Measurements from ENCODE around the gene DHRSX. TPM values are rescaled to one million over a fixed set of nuclear protein-coding genes. Genes with fewer than 3 reads are reported as not detected.
"Not testable (repeated sequence)": the region's sequence is repeated elsewhere in the genome, so short reads cannot be mapped to it uniquely, and the experiment has no call there.

Gene DHRSX
- total RNA-seq, 1 experiment from 2014 or later, result 11.5 TPM

- H3K9me3 ChIP-seq (ENCODE audit: low read length); H3K36me3 ChIP-seq (ENCODE audit: low read depth, low read length); H2AFZ ChIP-seq (ENCODE audit: low read length); H3K4me1 ChIP-seq (ENCODE audit: insufficient read depth, low read length); H3K79me2 ChIP-seq (ENCODE audit: low read length); H3F3A ChIP-seq (ENCODE audit: low read length, unreplicated experiment); ATAC-seq; H3K27ac ChIP-seq (ENCODE audit: low read length); H3K9ac ChIP-seq (ENCODE audit: low read length); H3K9me2 ChIP-seq (replicated peaks; ENCODE audit: low read length); intact Hi-C loops (cut with micrococcal nuclease); BruUV-seq (replicated peaks); CTCF ChIA-PET; POLR2A ChIA-PET (ENCODE audit: unreplicated experiment); DNase-seq; H3K4me3 ChIP-seq (ENCODE audit: low read length); H4K20me1 ChIP-seq (ENCODE audit: low read length); H3K4me2 ChIP-seq (ENCODE audit: low read length); H3K27me3 ChIP-seq (ENCODE audit: low read length): not testable (repeated sequence)
Measured at GRCh38 chrX:2479982-2480381, 20.8 kb downstream of the DHRSX start.

GRCh38 chrX:2479420-2479780 lies 21.4 kb downstream of the DHRSX start:
- POLR2A ChIA-PET (ENCODE audit: unreplicated experiment), result no interaction called here
- no peaks in the 10 kb centered on the region for H3K9me2 ChIP-seq (replicated peaks; ENCODE audit: low read length)
- ATAC-seq (no peak), DNase-seq (no peak)
- CTCF ChIA-PET, result no interaction called here
- H3K27me3 ChIP-seq (ENCODE audit: low read length), result no peaks in the 10 kb centered on the region
- TF ChIP-seq EZH2 (IDR thresholded peaks at IDR 0.05; ENCODE audit: low read length, unreplicated experiment) (no peak), CTCF (conservative IDR thresholded peaks at IDR 0.05; ENCODE audit: low read depth, low read length) (no peak), EZH2phosphoT487 (IDR thresholded peaks at IDR 0.05; ENCODE audit: borderline replicate concordance, low read length) (no peak)
- no peak overlapping the region for H3K4me2 ChIP-seq (ENCODE audit: low read length)
- no peaks in the 10 kb centered on the region for H3K79me2 ChIP-seq (ENCODE audit: low read length)
- no peaks in the 10 kb centered on the region for H4K20me1 ChIP-seq (ENCODE audit: low read length)
- H3K4me3 ChIP-seq (ENCODE audit: low read length), result no peak overlapping the region
- no peak overlapping the region for H3K9ac ChIP-seq (ENCODE audit: low read length)
- H3K4me1 ChIP-seq (ENCODE audit: insufficient read depth, low read length), result no peaks in the 10 kb centered on the region
- H3K27ac ChIP-seq (ENCODE audit: low read length), result no peak overlapping the region
- H3K9me3 ChIP-seq (ENCODE audit: low read length), result no peaks in the 10 kb centered on the region
- H3F3A ChIP-seq (ENCODE audit: low read length, unreplicated experiment), result no peaks in the 10 kb centered on the region
- H3K36me3 ChIP-seq (ENCODE audit: low read depth, low read length), result no peaks in the 10 kb centered on the region
- intact Hi-C loops (cut with micrococcal nuclease), result no loop called here
- H2AFZ ChIP-seq (ENCODE audit: low read length), result no peak overlapping the region
- no TSS peak for BruUV-seq (replicated peaks)

GRCh38 chrX:2478546-2479419 lies 22.0 kb downstream of the DHRSX start:
- Histone ChIP-seq H3K79me2 (ENCODE audit: low read length) (no peaks in the 10 kb centered on the region), H3K4me2 (ENCODE audit: low read length) (no peak overlapping the region), H3K9me2 (replicated peaks; ENCODE audit: low read length) (no peaks in the 10 kb centered on the region), H3K9me3 (ENCODE audit: low read length) (no peaks in the 10 kb centered on the region), H3K36me3 (ENCODE audit: low read depth, low read length) (no peaks in the 10 kb centered on the region), H3K27ac (ENCODE audit: low read length) (no peak overlapping the region), H3F3A (ENCODE audit: low read length, unreplicated experiment) (no peaks in the 10 kb centered on the region), H3K4me3 (ENCODE audit: low read length) (no peak overlapping the region), H3K4me1 (ENCODE audit: insufficient read depth, low read length) (no peaks in the 10 kb centered on the region), H3K27me3 (ENCODE audit: low read length) (no peaks in the 10 kb centered on the region), H2AFZ (ENCODE audit: low read length) (no peak overlapping the region), H3K9ac (ENCODE audit: low read length) (no peak overlapping the region), H4K20me1 (ENCODE audit: low read length) (no peaks in the 10 kb centered on the region)
- ATAC-seq (no peak), DNase-seq (no peak)
- POLR2A ChIA-PET (ENCODE audit: unreplicated experiment), result no interaction called here
- no peak for TF ChIP-seq CTCF (conservative IDR thresholded peaks at IDR 0.05; ENCODE audit: low read depth, low read length)
- no peak for TF ChIP-seq EZH2 (IDR thresholded peaks at IDR 0.05; ENCODE audit: low read length, unreplicated experiment)
- no peak for TF ChIP-seq EZH2phosphoT487 (IDR thresholded peaks at IDR 0.05; ENCODE audit: borderline replicate concordance, low read length)
- CTCF ChIA-PET, result no interaction called here
- intact Hi-C loops (cut with micrococcal nuclease), result no loop called here
- BruUV-seq (replicated peaks), result no TSS peak

- H3K4me1 ChIP-seq (ENCODE audit: insufficient read depth, low read length); intact Hi-C loops (cut with micrococcal nuclease); DNase-seq; H3K27me3 ChIP-seq (ENCODE audit: low read length); H4K20me1 ChIP-seq (ENCODE audit: low read length); BruUV-seq (replicated peaks); ATAC-seq; H2AFZ ChIP-seq (ENCODE audit: low read length); H3K4me3 ChIP-seq (ENCODE audit: low read length); H3K9me3 ChIP-seq (ENCODE audit: low read length); H3K79me2 ChIP-seq (ENCODE audit: low read length); H3K9me2 ChIP-seq (replicated peaks; ENCODE audit: low read length); H3K27ac ChIP-seq (ENCODE audit: low read length); H3K4me2 ChIP-seq (ENCODE audit: low read length); CTCF ChIA-PET; H3F3A ChIP-seq (ENCODE audit: low read length, unreplicated experiment); POLR2A ChIA-PET (ENCODE audit: unreplicated experiment); H3K36me3 ChIP-seq (ENCODE audit: low read depth, low read length); H3K9ac ChIP-seq (ENCODE audit: low read length): not testable (repeated sequence)
Measured at GRCh38 chrX:2477313-2477712, 23.5 kb downstream of the DHRSX start.

All from PC-3 (cell line).